ENCODE results near the gene PLCXD1.
"Not testable (repeated sequence)": the region's sequence is repeated elsewhere in the genome, so short reads cannot be mapped to it uniquely, and the experiment has no call there.

Gene PLCXD1

DNA sequence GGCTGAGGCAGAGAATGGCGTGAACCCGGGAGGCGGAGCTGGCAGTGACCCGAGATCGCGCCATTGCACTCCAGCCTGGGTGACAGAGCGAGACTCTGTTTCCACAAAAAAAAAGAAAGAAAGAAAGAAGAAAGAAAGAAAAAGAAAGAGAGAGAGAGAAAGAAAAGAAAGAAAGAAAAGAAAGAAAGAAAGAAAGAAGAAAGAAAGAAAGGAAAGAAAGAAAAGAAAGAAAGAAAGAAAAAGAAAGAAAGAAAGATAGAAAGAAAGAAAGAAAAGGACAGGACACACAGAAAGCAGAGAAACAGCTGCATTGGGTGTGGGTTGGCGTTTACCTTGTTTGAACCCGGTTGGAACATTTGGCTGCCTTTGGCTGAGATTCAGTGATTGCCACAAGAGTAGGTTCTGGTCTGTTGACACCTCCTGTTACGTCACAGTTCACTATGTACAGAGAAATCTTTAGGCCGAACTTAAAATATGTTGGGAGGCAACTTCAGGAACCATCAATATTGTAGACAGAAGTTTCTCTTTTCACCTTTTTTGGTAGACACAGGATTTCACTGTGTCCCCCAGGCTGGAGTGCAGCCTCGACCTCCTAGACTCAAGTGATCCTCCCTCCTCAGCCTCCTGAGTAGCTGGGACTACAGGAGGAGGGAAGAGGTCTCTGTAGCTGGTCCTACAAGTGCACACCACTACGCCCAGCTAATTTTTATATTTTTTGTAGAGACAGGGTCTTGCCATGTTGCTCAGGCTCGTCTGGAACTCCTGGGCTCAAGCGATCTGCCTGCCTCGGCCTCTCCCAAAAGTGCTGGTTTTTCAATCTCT is 16.3 kb upstream of the PLCXD1 start:
- DNase-seq = no peak

DNA sequence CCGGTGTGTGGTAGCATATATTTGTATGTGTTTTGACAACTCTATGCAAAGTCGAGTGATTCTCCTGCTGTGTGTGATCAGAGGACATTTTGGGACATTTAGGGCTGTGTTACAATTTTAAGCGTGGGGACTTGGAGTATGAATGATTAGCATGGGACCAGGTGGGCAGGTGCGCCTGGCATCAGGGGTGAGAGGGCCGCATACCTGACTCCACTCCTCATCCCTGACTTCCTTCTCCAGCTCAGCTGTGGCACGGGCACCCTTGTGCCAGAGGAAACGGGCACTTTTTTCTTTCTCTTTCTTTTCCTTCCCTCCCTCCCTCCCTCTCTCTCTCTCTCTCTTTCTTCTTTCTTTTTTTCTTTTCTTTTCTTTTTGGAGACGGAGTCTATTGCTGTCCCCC is 15.7 kb upstream of the PLCXD1 start:
- DNase-seq = no peak

DNA sequence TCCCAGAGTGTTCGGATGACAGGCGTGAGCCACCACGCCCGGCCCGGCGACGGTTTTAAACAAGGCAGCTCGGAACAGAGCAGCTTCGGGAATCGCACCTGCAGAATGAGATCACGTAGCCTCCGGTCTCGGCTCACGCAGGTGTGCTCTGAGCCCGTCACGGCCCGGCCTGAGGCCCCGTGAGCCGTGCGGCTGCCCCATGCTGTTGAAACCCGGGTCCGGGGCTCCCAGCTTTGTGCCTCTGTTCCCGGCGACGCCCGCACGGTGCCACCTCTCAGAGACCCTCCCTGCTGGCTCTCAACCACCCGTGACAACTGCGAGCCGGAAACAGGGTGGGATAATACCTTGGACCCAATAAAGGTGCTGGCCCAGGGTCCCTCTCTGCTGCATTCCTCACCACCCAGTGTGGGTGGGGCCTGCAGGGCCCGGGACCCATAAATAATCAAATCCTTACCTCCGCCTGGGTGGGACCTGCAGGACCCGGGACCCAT is 13.4 kb upstream of the PLCXD1 start:
- no peak for DNase-seq

DNA sequence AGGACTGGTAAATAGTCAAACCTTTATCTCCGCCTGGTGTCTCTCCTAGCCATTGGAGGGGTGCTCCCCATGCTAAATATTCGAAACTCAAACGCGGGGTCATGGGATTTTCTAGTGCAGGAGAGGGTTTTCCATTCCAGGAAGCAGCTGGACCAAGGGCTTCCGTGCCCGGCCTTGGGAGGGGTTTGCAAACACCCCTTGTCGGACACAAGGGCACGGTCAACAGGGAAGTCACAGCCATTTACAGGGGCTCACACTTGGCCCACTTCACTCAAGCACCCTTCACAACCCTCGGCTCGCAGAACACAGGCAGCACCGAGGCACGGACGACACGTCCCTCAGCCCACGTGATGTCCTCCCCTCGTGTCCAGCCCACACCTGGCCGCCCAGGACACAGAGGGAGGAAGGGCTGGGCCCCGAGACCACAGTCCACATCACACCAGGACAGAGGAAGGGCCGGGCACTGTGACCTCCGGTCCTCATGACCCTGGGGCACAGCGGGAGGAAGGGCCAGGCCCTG is 10.3 kb upstream of the PLCXD1 start:
- DNase-seq = no peak

DNA sequence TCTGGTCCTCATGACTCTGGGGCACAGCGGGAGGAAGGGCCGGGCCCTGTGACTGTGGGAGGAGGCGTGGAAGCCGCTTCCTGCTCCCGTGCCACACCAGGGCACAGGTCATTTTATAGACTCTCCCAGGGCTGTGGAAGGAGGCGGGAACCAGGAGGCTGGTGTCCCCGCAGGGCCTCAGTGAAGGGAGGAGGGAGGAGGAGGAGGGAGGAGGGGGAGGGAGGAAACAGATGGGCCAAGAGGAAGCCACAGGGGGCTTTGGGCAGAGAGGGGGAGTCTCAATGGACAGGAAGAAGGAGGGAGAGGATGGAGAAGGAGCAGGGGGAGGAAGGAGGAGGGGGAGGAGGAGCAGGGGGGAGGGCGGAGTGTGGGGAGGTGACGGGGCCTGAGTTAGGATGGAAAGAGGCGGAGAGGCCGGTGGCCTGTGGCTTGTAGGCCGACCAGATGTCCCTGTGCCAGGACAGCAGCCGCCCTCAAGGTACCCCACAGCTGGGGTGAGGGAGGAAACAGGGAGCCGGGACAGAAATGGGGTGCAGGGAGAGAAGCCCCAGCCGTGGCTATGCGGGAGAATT is 6.2 kb upstream of the PLCXD1 start:
- no peak for DNase-seq

DNA sequence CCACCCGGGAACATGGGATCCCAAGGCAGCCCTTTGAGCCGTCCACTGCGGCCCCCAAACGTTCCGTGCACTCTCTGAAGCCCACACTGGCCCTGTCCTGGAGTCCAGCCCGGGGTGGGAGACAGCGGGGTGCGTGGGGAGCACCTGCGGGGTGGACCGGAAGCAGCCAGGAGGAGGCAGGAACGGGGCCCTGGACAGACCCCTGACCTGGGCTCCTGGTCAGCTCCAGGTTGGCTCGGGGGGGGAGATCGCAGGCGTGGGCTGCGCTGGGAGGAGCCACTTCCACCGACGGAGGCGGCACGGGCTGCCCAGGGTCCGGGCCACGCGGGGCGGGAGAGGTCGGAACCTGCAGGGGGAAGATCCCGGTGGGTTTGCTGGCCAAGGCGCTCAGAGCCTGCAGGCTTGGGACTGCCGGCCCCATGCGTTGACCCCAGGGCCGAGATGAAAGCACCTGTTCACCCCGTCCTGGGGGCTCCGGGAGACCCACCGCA is 5.7 kb upstream of the PLCXD1 start:
- DNase-seq = no peak

DNA sequence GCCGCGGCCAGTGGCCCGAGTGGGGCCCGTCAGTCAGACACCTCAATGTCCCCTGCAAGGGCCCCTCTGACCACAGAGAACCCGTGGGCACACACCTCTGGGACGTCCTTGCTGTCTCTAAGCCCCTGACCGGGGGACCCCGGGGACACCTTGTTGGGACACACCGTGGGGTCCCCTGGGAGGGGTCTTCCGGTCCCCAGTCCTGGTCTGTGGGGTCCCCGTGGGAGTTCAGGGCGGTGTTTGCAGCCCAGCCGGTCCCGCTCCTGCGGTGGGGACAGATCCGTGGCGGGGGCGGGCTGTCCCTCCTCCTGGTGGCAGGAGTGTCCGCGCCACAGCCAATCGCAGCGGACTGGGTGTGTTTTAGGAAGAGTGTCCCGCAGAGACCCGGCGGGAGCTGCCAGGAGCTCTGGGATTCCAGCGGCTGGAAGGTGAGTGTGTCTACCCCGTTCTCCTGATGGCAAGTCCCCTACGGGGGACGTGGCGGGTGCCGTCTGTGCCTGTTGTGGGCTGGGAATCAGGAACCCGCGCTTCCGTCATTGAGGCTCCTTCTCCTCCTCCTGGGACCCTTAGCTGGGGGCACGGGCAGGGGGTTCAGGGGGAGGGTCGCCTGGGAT is 5.1 kb upstream of the PLCXD1 start:
- no peak for DNase-seq

DNA sequence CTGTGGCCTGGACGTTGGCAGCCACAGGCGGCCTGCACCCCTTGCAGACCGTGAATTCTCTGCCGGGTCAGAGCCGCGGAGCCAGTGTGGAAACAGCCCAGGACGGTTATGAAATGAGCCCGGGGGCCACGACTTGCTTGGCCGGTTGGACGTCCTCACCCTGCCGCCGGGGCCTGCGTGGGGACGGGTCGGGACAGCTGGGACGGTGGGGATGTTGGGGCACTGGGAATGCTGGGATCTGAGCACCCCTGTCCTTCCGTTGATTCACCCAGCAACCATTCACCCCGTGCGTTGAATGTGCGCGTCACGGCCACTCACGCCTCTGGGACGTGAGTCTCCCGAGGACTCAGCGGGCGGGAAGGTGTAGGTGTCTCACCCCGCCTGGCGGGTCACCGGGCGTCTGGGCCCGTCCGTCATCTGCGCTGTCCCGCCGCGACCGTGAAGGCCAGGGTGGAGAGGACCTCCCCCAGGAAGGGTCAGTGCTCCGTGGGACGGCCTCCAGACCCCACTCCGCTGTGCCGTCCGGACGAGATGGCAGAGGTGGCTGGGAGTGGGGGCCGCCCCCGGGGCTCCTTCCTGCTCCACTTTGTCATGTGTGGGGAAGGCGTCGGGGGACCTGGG is 4.5 kb upstream of the PLCXD1 start:
- no peak for DNase-seq

DNA sequence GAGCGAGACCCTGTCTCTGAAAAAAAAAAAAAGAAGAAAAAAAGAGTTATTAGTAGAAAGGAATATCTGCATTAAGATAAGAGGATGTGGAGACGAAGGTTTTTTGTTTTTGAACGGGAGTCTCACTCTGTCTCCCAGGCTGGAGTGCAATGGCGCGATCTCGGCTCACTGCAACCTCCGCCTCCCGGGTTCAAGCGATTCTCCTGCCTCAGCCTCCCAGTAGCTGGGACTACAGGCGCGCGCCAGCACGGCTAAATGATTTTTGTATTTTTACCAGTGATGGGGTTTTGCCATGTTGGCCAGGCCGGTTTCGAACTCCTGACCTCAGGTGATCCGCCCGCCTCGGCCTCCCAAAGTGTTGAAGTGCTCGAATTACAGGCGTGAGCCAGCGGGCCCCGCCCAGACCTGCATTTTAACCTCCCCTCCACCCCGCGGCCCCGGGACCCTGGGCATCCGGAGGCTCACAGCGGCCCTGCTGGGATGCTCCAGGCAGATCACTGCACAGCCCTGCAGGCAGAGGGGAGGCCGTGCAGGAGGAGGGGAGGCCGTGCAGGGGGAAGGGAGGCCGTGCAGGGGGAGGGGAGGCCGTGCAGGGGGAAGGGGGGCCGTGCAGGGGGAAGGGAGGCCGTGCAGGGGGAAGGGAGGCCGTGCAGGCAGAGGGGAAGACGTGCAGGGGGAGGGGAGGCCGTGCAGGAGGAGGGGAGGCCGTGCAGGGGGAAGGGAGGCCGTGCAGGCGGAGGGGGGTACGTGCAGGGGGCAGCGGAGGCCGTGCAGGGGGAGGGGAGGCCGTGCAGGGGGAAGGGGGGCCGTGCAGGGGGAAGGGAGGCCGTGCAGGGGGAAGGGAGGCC is 1.2 kb upstream of the PLCXD1 start:
- not testable (repeated sequence) for DNase-seq

DNA sequence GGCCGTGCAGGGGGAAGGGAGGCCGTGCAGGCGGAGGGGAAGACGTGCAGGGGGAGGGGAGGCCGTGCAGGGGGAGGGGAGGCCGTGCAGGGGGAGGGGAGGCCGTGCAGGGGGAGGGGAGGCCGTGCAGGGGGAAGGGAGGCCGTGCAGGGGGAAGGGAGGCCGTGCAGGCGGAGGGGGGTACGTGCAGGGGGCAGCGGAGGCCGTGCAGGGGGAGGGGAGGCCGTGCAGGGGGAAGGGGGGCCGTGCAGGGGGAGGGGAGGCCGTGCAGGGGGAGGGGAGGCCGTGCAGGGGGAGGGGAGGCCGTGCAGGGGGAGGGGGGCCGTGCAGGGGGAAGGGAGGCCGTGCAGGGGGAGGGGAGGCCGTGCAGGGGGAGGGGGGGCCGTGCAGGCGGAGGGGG is 459 bp upstream of the PLCXD1 start:
- not testable (repeated sequence) for DNase-seq

DNA sequence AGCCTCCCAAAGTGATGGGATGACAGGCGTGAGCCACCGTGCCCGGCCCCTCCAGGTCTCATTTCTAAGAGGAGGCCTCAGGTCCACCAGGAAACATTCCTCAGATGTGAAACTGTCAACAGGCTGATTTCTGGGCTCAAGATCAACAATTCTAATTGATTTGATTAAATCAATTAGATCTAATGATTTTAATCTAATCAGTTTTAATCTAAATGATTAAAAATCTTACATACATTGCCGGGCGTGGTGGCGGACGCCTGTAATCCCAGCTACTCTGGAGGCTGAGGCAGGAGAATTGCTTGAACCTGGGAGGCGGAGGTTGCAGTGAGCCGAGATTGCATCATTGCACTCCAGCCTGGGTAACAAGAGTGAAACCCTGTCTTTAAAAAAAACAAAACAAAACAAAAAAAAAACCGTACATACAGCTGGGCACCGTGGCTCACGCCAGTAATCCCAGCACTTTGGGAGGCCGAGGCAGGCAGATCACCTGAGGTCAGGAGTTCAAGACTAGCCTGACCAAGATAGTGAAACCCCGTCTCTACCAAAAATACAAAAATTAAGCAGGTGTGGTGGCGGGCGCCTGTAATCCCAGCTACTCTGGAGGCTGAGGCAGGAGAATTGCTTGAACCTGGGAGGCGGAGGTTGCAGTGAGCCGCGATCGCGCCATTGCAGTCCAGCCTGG is 960 bp downstream of the PLCXD1 start:
- DNase-seq = not testable (repeated sequence)

DNA sequence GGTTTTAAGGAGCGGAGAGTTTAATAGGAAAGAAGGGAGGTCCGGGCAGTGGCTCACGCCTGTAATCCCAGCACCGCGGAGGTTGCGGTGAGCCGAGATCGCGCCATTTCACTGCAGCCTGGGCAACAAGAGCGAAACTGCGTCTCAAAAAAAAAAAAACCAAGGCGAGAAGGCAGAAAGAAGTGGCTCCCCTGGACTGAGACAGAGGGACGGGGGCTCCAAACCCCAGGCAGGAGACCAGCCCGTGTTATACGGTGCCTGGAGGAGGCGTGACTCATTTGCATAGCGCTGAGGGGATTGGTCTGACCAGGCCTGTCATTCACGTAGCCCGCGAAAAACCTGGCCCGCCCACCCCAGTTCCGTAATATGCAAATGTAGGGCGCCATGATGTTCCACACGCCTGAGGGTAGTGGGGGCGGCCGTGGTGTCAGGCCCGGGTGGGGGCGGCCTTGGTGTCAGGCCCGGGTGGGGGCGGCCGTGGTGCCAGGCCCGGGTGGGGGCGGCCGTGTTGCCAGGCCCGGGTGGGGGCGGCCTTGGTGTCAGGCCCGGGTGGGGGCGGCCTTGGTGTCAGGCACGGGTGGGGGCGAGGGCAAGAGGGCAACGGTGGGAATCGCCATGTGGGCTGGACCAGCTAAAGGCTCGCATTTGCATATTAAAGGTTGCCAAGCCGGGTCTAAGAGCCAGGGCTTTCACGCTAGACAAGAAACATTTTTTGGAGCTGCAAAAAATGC is 2.1 kb downstream of the PLCXD1 start:
- no peak for DNase-seq

DNA sequence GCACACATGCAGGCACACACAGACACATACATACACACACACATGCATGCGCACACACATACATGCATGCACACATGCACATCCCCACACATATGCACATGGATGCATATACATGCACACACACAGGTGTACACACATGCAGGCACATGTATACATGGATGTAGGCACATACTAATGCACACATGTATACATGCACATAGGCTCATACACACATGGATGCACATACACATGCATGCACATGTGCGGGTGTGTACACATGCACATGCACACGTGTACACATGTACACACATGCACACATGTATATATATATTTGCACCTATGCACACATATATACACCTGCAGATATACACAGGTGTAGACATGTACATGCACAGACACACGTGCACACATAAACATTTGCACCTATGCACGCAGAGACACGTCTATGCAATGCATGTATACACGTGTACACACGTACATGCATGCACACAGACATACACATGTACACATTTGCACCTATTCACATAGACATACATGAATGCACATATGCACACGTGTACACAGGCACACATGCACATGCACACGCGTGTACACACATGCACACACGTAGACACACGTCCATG is 4.0 kb downstream of the PLCXD1 start:
- no peak for DNase-seq

DNA sequence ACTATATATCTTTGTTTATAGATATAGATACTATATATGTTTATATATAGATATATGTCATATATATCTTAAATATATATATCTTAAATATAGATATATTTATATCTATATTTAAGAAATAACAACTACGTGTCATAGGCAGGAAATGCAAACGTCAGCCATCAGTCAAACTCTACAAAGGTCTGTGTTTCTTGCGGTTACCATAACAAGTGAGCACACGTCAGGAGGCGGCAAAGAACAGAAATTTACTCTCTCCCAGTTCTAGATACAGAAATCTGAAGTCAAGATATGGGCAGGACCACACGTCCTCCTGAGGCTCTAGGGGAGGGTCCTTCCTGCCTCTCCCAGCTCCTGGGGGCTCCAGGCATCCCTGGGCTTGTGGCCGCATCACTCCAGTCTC is 6.5 kb downstream of the PLCXD1 start:
- no peak for DNase-seq

DNA sequence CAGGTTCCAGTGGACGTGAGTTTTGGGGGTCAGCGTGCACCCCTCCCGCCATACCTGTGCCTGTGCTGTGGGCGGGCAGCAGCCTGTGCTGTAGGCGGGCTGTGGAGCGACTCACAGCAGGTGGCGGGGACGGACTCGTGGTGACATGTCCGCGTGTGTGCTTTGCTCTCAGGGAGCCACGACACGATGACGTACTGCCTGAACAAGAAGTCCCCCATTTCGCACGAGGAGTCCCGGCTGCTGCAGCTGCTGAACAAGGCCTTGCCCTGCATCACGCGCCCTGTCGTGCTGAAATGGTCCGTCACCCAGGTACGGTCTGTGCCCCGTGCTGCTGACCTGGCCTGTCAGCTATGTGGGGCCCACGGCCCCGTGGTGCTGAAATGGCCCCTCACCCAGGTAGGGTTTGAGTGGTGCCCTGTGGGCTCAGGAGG is 7.4 kb downstream of the PLCXD1 start:
- no peak for DNase-seq

DNA sequence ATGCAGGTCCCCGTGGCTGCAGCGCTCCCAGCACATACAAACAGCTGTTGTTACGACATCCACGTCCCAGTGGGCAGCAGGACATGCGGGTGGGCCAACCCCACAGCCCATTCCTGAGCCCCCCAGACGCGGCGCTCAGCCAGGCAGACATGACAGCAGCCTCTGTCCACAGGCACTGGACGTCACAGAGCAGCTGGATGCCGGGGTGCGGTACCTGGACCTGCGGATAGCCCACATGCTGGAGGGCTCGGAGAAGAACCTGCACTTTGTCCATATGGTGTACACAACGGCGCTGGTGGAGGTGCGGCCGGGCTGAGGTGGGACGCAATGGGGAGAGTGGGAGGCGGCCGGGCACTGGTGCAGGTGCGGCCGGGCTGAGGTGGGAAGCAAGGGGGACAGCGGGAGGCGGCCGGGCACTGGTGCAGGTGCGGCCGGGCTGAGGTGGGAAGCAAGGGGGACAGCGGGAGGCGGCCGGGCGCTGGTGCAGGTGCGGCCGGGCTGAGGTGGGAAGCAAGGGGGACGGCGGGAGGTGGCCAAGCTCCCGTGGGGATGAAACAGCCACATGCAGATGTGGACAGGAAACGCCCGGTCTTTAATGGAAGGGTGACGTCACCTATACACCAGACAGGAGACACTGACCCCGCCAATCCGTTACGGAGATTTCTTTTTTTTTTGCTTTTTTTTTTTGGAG is 9.4 kb downstream of the PLCXD1 start:
- DNase-seq = no peak

DNA sequence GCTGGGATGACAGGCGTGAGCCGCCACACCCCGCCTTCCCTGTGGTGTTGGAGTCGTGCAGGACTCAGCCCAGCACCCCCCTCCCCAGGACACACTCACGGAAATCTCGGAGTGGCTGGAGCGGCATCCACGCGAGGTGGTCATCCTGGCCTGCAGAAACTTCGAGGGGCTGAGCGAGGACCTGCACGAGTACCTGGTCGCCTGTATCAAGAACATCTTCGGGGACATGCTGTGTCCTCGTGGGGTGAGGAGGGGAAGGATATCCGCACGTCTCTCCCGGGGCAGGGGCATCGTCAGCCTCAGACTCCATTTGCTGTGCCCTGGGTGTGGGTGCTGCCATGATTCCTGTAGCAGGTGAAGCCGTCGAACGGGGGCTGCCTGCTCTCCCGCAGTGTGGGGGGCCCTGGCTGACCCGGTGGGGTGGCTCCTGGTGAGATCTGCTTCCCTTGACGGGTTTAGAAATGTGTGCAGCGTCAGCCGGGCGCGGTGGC is 10.3 kb downstream of the PLCXD1 start:
- no peak for DNase-seq

DNA sequence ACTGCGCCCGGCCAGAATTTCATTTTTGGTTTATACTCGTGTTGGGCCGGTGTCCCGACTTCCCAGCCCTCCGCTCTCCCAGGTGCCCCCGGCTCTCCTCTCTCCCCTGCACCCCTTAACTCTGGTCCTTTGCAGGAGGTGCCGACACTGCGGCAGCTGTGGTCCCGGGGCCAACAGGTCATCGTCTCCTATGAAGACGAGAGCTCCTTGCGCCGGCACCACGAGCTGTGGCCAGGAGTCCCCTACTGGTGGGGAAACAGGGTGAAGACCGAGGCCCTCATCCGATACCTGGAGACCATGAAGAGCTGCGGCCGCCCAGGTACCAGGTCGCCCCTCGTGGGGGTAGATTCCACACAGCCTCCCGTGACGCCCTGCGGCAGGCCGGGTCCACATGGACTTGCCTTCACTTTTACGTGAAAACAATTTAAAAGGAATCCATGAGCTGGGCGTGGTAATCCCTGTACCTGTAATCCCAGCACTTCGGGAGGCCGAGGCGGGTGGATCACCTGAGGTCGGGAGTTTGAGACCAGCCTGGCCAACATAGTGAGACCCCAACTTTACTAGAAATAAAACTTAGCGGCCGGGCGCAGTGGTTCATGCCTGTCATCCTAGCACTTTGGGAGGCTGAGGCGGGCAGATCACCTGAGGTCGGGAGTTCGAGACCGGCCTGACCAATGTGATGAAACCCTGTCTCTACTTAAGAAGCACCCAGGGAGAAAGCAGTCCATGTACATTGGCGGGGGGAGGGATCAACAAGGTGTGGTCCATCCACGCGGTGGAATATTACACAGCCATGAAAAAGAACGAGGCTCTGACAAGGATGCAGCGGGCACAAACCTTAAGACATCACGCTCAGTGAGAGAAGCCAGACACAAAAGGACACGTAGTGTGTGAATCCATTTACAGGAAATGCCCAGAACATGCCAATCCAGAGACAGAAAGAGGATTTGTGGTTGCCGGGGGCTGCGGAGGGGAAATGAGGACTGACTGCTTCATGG is 12.0 kb downstream of the PLCXD1 start:
- DNase-seq = no peak
